ENCODE data around the gene PSMB11.

The PSMB11 gene

GRCh38 chr14:23086565-23086964 is 44.6 kb downstream of the PSMB11 start:
- no peak overlapping the region for H3K4me3 ChIP-seq (ENCODE audit: low read length)
- TF ChIP-seq ZNF274 (IDR thresholded peaks at IDR 0.05; ENCODE audit: low read depth, low read length): no peak

DNA sequence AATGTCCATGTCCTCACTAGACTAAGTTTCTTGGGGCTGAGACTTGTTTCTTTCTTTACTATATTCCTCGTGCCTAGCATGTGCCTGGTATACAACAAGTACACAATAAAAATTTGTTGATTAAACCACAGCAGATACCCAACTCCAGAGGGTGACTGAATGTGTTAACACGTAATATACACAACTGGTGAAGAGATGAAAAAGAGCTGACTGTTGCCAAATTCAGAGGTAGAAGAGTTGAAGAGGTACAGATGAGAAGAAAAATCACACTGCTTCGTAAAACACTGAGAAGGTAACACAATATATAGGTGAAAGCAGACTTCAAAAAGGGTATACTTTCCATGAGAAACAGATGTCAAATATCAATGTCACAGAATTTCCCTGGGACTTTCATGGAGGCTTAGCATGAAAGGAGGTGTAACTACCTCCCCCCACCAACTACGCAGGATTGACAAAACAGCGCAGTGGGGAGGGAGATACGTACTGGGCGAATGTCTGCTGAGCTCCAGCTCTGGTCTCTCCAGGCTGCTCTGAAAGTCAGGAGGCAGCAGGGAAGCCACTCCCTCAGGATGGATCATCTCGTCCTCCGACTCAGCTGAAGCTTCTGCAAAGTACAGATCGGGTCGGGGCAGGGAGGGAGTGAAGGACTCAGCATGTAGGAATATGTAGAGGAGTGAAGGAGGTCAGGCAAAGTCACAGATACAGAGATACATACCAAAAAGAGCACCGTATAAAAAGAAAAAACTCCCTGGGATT is 47.7 kb downstream of the PSMB11 start:
- H3K4me3 ChIP-seq (ENCODE audit: low read length): no peak overlapping the region
- no peak for TF ChIP-seq ZNF274 (IDR thresholded peaks at IDR 0.05; ENCODE audit: low read depth, low read length)

DNA sequence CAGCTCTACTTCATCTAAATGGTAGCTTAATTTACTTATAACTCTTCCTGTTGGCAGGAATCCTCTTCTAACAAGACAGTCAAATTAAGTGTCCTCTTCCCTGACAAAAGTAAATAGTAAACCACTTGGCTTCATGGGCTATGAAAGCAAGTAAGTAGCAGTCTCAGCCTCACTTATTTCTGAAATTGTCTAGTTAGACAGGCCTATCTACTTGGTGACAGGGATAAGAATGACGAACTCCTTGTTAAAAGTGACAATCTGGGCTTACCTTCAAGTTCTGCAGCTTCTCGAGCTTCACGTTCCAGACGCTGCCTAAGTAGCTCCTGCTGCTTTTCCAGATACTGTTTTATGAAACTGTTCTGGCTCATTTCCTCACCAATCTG is 48.2 kb downstream of the PSMB11 start:
- no peak overlapping the region for H3K4me3 ChIP-seq (ENCODE audit: low read length)
- no peak for TF ChIP-seq ZNF274 (IDR thresholded peaks at IDR 0.05; ENCODE audit: low read depth, low read length)

GRCh38 chr14:23091294-23092225 is 49.5 kb downstream of the PSMB11 start:
- TF ChIP-seq ZNF274 (IDR thresholded peaks at IDR 0.05; ENCODE audit: low read depth, low read length): no peak
- no peak overlapping the region for H3K4me3 ChIP-seq (ENCODE audit: low read length)

DNA sequence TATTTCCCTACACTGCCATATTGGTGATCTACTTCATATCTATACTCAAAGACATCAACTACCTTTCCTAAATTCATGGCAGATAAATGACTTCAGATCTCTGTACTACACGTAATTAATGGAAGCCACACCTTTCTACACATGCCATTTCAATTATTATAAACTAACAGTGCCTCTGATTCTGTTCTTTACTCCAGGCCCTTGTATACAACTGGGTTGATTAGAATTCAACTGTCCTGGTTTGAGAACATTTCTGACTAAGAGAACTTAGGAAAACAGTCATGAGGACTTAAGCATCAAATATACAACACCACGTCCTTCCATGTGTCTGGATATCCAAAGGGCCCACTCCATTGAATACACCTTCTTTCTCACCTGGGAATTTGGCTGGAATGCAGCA is 51.1 kb downstream of the PSMB11 start:
- no peak overlapping the region for H3K4me3 ChIP-seq (ENCODE audit: low read length)
- TF ChIP-seq ZNF274 (IDR thresholded peaks at IDR 0.05; ENCODE audit: low read depth, low read length): no peak

DNA sequence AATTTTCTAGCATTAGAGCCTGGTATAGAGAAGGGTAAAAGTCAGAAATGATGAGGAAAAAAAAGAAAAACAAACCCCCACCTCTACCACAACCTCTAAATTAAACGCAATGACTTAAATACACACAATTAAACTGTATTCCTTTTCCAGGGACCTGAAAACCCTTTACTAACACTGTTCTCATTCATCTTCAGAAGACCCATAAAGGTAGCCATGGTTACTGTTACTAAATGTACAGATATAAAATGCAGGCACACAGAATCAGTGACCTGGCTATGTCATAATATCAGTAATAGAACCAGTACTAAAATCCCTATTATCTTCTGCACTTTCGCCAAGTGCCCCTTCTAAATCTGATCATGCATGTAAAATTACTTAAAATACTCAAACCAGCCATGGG is 51.5 kb downstream of the PSMB11 start:
- TF ChIP-seq ZNF274 (IDR thresholded peaks at IDR 0.05; ENCODE audit: low read depth, low read length): no peak
- H3K4me3 ChIP-seq (ENCODE audit: low read length): peak overlapping the region; percentile 79; the same call in 1 of the 2 replicates
